ENCODE measurements around the gene GTPBP2.
A peak's percentile ranks its signal among the peaks of the same experiment; 100 is the strongest.

Gene GTPBP2

GRCh38 chr6:43578748-43579147, 50.3 kb downstream of the GTPBP2 start:
- no peak for TF ChIP-seq ARNT (IDR thresholded peaks at IDR 0.05)
- TF ChIP-seq ZNF384 (IDR thresholded peaks at IDR 0.05) = no peak
- TF ChIP-seq L3MBTL2 (conservative IDR thresholded peaks at IDR 0.05) = no peak
- no peak for TF ChIP-seq FOXA1 (IDR thresholded peaks at IDR 0.05)
- TF ChIP-seq ELF4 (IDR thresholded peaks at IDR 0.05) = no peak
- DNase-seq (ENCODE audit: extremely low spot score) = no peak
- ChIA-PET CTCF (no interaction called here), POLR2A (no interaction called here)

DNA sequence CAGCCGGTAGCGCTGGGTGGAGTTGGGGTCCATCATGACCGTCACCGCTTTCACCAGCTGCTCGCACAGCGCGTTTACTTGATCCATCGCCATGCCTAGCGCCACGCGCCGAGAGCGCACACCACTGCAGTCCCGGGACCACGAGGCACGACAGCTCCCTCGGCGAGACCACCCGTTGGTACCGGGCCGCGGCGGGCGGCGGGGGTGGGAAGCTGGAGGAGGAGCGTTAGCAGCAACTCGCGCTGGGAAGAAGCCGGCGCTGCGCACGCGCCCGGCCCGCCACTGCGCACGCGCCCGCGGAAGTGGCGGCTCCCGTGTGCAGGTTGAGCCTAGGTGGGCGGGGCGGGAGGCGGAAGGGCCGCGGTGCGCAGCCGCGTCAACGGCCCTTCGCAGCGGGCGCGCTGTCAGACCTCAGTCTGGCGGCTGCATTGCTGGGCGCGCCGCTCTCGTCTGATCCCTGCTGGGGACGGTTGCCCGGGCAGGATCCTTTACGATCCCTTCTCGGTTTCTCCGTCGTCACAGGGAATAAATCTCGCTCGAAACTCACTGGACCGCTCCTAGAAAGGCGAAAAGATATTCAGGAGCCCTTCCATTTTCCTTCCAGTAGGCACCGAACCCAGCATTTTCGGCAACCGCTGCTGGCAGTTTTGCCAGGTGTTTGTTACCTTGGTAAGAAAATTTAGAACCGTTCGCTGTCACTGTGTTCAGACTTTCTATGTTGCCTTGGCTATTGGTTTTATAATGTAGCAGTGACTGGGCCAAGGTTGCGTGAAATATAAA, 53.1 kb downstream of the GTPBP2 start, which contains the start of the genes POLH and XPO5:
Gene POLH (plus strand): TSS at position 414 of the 780 bp plus-strand sequence. CDS start 6,135 bp downstream, outside the sequence.
Gene XPO5 (minus strand): TSS at position 267 of the 780 bp plus-strand sequence. CDS start 174 bp downstream, at position 93.
- DNase-seq (ENCODE audit: extremely low spot score) = peak; percentile 98
- POLR2A ChIA-PET = interaction anchor here (0.6 to 2.8 kb wide), 18 partner anchors 8 to 647 kb away, joined by 3 to 15 read pairs (median 4); partner anchors contain the start of genes ABCC10, CNPY3, GTPBP2 and MAD2L1BP
- CTCF ChIA-PET = interaction anchor here (0.6 to 1.2 kb wide), 3 partner anchors 68 to 504 kb away, joined by 3 to 5 read pairs (median 4); no protein-coding TSS in a partner anchor
- TF ChIP-seq L3MBTL2 (conservative IDR thresholded peaks at IDR 0.05) (no peak; the same call in 1 of the 2 replicates), ZNF384 (IDR thresholded peaks at IDR 0.05) (no peak), FOXA1 (IDR thresholded peaks at IDR 0.05) (no peak), PKNOX1 (IDR thresholded peaks at IDR 0.05) (no peak; the same call in 1 of the 2 replicates), SP1 (IDR thresholded peaks at IDR 0.05) (no peak), CTBP1 (IDR thresholded peaks at IDR 0.05; ENCODE audit: borderline replicate concordance) (no peak), ELF4 (IDR thresholded peaks at IDR 0.05) (no peak), FOXK2 (IDR thresholded peaks at IDR 0.05) (no peak), ARNT (IDR thresholded peaks at IDR 0.05) (no peak), BHLHE40 (IDR thresholded peaks at IDR 0.05; ENCODE audit: borderline replicate concordance) (no peak), LEF1 (IDR thresholded peaks at IDR 0.05; ENCODE audit: borderline replicate concordance) (no peak), SUZ12 (IDR thresholded peaks at IDR 0.05) (no peak), NFRKB (IDR thresholded peaks at IDR 0.05) (no peak), FOXM1 (IDR thresholded peaks at IDR 0.05; ENCODE audit: borderline replicate concordance) (no peak), TARDBP (IDR thresholded peaks at IDR 0.05) (no peak), HDGF (IDR thresholded peaks at IDR 0.05; ENCODE audit: borderline replicate concordance) (no peak)

DNA sequence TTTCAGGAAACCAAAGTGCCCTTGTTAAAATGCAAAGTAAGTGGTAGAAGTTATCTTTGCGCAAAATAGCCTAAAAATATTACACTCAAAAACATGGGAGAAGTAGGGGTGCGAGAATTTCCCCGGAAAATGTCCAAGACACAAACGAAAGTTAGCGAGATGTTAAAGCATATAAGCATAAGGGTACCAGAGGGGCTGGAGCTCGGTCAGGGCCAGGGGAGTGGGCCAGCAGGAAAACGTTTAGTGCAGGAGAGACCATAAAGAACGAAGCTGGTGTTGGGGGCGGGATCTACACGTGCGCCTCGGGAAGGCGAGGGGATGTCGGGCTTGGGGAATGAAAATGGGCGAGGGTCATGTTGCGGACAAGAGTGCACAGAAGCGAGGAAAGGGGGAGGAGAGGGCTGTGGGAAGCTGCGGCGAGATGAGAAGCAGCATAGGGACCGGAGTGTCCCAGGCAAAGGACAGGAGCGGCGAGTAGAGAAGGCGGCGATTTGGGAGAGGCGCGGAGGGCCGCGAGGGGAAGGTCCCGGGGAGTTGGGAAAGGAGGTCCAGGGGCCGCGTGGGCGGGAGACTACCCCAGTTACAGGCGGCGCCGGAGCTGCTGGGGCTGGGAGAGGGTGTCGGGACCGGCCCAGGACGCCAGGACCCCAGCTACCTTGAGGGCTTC, 53.8 kb downstream of the GTPBP2 start:
- ChIA-PET CTCF (interaction anchor here (1.1 to 1.2 kb wide), 2 partner anchors 68 to 313 kb away, joined by 3 to 5 read pairs; no protein-coding TSS in a partner anchor), POLR2A (interaction anchor here (0.6 to 2.8 kb wide), 17 partner anchors 9 to 646 kb away, joined by 3 to 15 read pairs (median 4); partner anchors contain the start of genes ABCC10, CNPY3, GTPBP2 and MAD2L1BP)
- DNase-seq (ENCODE audit: extremely low spot score) = peak; percentile 61
- TF ChIP-seq L3MBTL2 (conservative IDR thresholded peaks at IDR 0.05) (peak; percentile 85), ARNT (IDR thresholded peaks at IDR 0.05) (no peak)

DNA sequence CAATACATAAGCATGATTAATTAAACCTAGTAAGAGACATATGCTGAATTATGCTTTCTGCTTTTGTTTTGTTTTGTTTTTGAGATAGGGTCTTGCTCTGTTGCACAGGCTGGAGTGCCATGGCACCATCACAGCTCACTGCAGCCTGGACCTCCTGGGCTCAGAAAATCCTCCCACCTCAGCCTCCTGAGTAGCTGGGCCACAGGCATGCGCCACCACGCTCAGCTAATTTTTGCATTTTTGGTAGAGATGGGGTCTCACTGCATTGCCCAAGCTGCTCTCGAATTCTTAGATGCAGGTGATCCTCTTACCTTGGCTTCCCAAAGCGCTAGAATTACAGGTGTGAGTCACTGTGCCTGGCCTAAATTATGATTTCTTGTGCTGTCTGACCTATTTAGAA, 57.0 kb downstream of the GTPBP2 start:
- DNase-seq (ENCODE audit: extremely low spot score) = no peak
- TF ChIP-seq ELF4 (IDR thresholded peaks at IDR 0.05) (no peak), BHLHE40 (IDR thresholded peaks at IDR 0.05; ENCODE audit: borderline replicate concordance) (no peak), SP1 (IDR thresholded peaks at IDR 0.05) (no peak), FOXA1 (IDR thresholded peaks at IDR 0.05) (no peak)
- ChIA-PET POLR2A (interaction anchor here (2.0 kb wide), 1 partner anchor 145 kb away, joined by 4 read pairs; the partner anchor contains the start of gene ABCC10), CTCF (no interaction called here)

DNA sequence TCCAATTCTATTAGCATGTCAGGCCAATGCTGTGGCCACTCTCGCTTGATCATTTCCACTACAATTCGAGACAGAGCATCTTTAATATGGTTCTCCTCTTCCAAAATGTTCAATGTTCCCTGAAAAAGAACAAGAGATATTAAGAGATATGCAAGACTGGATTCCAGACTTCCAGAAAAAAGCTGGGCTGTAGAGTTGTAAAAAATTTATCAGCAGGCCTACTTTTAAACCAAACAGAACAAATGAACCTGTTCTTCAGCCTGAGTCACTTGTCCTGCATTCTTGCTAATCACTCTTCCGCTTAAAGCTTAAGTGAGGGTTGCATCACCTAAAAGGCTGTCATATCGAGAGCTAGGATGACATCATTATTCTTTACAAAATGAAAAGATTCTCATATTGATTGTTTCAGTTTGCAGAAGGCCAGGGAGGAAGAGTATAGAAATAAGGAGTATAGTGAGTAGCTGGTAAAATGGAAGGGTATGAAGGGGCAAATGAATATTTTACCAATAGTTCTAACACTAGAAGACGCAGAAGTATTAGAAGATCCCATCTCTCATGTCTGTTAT, 58.1 kb downstream of the GTPBP2 start:
- ChIA-PET POLR2A (interaction anchor here (2.0 kb wide), 1 partner anchor 144 kb away, joined by 4 read pairs; the partner anchor contains the start of gene ABCC10), CTCF (no interaction called here)
- TF ChIP-seq FOXA1 (IDR thresholded peaks at IDR 0.05) = no peak
- no peak for TF ChIP-seq SUZ12 (IDR thresholded peaks at IDR 0.05)
- TF ChIP-seq PKNOX1 (IDR thresholded peaks at IDR 0.05) = no peak
- no peak for DNase-seq (ENCODE audit: extremely low spot score)

Measured in HEK293T (cell line).